Mucosa of gallbladder (tissue), 1 donor: ENCODE results near the gene TMEM89. TPM values are rescaled to one million over a fixed set of nuclear protein-coding genes. Genes with fewer than 3 reads are reported as not detected.

ENCODE experiments used
- DNase-seq: peaks from one replicate; pipeline ENCODE4 v3.0.0-alpha.2; 2020; ENCODE audit warnings: low spot score
- total RNA-seq: library from RNA; stranded (reverse); gene quantifications from one replicate; pipeline ENCODE4 v1.2.1, GENCODE V29; 2021
- donor health status: DM: no; HTN: no; CAD: no.

Gene TMEM89
- total RNA-seq, 1 donor from 2014 or later, result not detected

DNA sequence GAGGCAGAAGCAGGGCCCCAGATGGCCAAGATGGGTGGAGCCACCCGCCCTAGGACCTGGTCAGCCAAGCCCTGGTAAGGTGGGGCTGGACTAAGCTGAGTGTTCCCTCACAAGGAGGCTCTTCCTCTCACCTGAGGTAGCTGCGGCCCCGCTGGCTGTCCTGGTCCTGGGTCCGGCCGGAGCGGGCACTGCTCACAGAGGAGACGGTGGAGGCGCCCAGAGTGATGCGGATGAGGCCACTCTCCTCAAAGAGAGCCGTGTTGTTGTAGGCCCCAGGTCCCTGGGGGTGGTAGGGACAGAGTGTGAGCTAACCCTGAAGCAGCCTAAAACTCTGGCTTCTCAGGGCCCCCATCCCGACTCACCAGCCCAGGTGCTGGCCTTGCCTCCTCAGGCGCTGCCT is 21.0 kb upstream of the TMEM89 start:
- no peak for DNase-seq

- DNase-seq, result no peak
These were observed 19.8 kb upstream of the TMEM89 start for GRCh38 chr3:48641396-48641795.

GRCh38 chr3:48639944-48640606 is 18.5 kb upstream of the TMEM89 start:
- DNase-seq, result no peak

DNA sequence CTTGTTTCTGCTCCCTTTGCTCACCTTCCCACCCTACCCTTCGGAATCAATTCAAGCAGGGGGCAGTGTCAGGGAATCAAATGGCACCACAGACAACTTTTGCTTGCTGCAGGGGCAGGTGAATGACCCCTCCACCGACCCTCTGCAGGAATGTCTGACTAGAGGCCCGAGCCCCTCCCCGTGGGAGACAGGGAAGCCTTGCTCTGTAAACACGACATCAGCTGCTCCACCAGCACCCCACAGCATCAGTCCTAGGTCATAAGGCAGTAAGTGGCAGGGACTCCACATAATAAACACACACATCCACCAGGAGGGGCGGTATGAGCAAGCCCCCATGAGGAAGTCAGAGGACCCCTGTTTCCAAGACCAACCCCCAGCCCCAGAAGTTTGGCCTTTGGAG is 15.7 kb upstream of the TMEM89 start:
- DNase-seq, result no peak

DNA sequence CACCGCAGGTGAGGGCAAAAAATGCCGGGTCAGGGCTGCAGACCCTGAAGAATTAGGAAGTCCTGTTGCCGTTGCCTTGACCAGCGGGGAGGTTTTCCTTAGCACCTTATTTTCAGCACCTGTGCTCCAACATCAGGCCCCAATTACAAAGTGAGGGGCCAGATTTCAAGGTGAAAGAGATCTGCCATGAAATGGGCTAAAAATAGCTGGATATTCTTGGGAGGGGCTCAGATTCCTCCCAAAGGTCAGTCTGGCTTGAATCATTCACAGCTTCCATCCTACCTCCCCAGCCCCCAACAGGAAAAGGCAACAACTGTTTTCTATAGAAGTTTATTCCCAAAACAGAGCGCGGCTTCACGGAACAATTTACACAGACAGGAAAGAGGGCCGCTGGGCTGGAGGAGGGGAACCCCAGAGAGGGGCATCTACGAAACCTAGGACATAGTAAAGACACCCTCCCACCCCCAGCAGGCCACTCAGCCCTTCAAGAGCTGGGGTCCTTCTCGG is 14.6 kb upstream of the TMEM89 start:
- DNase-seq, result no peak

GRCh38 chr3:48635222-48636021 is 13.9 kb upstream of the TMEM89 start, which contains the start of gene SLC26A6:
TSS of gene SLC26A6 (minus strand) at chr3:48635461. CDS start at chr3:48635393, 68 bp downstream.
- peak; percentile 96 for DNase-seq

GRCh38 chr3:48634661-48635221 is 13.2 kb upstream of the TMEM89 start:
- DNase-seq, result no peak

DNA sequence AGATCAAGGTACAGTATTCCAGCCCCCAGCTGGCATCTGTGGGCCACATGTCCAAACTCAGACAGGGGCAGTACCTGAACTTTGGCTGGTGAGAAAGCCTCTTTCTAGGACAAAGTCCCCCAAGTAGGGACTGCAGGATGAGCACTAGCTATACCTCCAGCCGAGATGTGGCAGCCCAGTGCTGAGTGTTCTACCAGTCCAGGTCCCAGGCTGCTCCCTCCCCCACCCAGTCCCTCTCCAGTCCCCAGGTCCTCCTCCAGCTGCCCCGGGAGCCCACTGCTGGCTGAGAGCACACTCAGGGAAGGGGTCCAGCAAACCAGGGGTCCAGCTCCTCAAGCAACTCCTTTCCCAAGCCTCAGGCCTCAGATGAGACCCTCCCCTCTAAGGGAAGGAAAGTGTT is 12.2 kb upstream of the TMEM89 start:
- DNase-seq, result no peak

DNA sequence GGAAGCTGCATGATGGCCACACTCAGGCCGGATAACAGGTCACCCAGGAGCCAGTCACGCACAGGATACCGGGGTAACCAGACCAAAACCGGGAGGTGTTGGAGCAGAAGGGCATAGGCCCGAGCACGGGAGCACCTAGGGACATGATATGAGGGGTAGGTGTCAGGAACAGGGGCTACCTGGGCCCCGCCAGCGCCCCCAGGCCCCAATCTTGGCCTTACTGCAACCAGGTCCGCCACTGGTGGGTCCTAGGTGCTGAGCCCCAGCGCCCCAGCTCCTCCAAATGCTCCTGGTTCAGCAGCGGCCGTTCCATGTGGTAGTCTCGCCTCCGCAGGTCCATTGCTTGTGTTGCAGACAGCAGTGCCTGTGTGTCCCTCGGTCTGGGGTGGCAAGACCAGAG is 11.7 kb upstream of the TMEM89 start:
- DNase-seq, result no peak

GRCh38 chr3:48631516-48632448 is 10.2 kb upstream of the TMEM89 start:
- DNase-seq, result no peak

DNA sequence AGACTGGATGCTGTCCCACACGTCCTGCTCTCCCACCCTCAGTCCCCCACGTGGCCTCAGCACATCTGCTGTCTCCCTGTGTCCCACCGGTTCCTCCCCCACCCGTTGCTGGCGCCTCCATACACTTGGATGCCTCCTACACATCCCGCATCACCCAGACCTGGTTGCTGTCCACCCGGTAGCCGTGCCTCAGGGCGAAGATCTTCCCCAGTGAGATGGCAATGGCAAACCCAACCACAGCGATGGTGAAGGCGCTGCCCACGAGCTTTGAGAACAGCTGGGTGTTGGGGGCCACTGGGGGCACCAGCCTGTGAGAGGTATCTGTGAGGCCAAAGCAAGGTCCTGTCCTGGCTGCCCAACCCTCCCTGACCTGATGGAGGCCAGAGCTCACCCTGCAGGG is 9.3 kb upstream of the TMEM89 start:
- no peak for DNase-seq

DNA sequence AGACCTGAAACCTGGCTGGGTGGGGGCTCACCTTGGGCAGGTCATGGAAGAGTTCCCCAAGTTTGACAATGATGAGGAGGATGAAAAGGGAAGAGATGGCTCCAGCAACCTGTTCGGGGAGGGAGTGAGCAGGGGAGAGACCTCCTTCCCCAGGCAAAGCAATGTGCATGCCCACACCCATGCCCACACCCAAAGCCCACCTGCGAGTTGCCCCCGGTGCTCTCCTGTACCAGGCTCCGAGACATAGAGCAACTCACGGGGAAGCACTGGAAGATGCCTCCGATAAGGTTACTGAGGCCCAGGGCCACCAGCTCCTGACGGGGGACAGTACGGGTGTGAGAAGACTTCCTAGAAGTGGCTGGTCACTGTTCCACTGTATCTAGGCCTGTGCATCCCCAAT is 8.8 kb upstream of the TMEM89 start:
- DNase-seq, result no peak

DNA sequence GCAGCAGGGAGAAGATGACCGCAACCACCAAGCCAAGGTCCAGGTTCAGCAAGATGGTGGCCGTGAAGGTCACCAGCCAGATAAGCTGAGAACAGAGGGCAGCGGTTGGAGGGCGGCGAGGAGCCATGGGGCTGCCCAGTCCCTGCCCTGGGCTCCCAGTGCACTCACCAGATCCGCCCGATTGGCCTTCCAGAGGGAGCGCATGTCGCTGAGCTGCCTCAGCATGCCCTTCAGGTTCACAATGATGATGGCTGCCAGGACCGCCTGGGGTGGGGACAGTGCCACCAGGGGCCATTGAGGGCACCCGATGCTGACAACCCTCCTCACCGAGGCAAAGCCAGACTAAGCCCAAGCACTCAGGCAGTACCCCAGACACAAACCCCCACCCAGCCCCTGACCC is 8.3 kb upstream of the TMEM89 start:
- no peak for DNase-seq

DNA sequence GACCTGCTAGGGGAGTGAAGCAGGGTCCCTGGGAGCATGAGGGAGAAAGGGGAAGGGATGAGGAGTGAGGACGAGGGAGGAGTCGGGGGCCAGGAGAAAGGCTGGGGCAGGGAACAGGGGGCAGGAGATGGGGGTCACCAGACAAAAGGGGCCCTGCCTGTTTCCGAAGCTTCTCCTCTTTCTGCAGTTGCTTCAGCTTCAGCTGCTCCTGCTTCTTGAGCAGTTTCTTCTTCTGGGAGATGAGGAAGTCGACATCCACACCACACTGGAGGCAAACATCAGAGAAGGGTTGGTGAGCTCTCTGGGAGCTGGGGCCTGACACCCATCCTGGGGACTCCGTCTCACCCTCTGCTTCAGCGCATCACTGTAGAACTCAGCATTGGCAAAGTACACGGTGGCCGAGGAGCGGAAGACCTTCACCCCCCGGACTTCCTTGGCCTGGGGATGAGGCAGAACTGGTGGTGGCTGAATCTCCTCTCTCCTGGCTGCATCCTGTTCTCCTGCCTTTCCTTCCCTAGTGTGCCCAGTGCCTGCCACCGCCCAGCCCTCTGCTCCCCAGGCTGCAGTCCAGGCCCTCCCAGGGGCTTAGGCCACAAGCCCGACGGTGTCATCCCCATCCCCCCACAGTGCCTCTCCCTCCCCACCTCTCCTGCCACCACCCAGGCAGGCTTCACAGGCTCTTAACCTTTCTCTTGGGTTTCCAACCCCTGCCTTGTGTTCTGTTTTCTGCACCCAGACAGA is 6.9 kb upstream of the TMEM89 start:
- no peak for DNase-seq

- DNase-seq, result no peak
These were observed 4.0 kb upstream of the TMEM89 start for GRCh38 chr3:48625600-48625999.

DNA sequence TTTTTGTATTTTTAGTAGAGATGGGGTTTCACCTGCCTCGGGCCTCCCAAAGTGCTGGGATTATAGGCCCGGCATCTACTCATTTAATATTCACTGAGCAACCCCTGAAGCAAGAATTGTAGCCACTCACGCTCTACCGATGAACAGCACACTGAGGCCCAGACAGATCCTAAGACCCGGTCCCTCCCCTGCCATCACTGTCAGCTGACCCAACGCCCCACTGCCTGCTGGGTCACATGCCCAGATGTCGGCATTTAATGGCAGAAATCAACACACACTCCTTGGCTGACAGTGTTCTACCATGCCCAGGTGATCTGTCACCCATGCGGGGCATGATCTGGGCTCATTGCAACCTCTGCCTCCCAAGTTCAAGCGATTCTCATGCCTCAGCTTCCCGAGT is 3.2 kb upstream of the TMEM89 start:
- DNase-seq, result no peak

DNA sequence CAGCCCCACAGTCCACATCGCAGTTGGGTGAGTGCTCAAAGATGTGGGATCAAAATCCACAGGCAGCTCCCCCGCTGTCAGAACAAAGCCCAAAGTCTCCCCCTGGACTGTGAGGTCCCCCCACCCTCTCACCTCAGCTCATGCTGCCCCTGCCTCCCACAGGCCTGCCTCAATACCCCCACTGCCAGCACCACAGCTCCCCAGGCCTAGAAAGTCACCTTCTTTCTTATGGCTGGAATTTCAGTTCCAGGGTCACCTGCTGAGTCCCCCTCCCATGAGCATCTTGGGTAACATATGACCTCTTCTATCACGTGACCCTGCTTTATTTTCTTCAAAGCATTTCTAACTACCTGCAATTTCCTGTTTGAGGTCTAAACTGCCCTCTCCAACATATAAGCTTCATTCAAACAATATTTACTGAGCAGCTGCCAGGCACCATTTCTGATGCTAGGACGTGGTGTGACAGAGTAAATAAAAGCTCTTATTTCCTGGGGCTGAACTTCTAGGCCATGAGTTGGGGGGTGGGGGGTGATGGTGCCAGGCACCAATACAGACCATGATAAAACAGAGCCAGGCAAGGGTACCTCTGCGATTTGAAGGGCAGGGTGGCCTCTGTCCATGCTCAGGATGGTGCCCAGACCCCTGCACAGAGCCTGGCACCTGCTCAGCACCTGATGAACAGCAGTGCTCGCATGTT is 2.4 kb upstream of the TMEM89 start:
- DNase-seq, result no peak

DNA sequence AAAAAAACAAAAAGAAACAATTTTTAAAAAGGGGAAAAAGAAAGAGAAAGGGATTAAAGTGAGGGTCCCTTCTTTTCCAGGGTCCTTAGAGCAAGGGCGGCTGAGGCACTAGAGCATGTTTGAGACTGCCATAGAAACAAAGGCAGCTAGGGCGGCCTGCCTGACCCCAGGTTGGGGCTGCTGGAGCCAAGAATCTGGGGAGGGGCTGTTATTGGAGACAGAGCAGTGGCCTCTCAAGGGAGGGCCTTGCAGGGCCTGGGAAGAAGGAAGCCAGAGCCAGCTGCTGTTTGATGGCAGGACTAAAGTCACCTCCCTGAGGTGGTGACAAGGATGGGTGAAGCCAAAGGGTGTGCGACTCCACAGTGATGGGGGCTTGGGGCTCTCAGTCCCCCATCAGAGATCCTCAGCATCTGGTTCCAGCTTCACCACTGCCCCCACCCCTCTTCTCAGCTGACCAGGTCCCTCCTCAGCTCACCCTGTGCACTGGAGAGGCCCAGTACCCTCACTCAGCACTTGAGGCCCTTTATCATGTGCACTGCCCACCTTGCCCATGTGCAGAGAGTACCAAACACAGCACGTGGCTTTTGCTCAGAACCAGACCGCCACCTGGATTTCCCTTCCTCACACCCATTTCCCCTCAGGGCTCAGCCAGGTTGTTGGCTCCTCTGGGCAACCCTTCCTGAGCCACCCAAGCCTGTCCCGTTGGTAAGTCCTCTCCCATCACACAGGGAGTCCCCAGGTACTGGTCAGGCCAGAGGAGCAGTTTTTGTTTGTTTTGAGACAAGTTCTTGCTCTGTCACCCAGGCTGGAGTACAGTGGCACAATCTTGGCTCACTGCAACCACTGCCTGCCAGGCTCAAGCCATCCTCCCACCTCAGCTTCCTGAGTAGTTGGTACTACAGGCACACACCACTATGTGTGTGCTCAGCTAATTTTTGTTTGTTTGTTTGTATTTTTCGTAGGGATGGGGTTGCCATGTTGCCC is 1.7 kb downstream of the TMEM89 start:
- no peak for DNase-seq

GRCh38 chr3:48617559-48617958 is 4.0 kb downstream of the TMEM89 start:
- DNase-seq, result no peak
